ENCODE data around the gene GAP43. TPM values are rescaled to one million over a fixed set of nuclear protein-coding genes. Genes with fewer than 3 reads are reported as not detected.

The GAP43 gene
- total RNA-seq, 1 donor from 2014 or later, result not detected

DNA sequence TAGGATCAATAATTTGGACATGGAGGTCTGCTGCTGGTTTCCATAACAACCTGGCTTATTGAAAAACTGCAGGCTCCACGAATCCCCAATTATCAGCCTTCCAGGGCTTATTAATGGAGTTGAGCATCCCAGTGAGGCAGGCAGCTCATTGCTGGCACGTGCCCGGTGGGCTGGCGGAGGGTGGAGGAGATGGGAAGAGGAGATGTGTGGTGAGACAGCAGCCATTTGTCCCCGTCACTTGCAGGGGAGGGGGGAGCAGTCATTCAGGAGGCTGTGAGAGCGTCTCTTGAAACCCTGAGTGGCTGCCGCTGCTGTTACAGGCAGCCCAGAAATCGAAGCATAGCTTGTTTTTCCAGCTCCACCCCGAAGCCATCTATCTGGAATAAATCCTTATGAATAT is 70.6 kb downstream of the GAP43 start:
- no peak for FAIRE-seq
- H3K36me3 ChIP-seq (ENCODE audit: control insufficient read depth, insufficient read depth, low read length), result no peaks in the 10 kb centered on the region
- no peak overlapping the region for H3K4me3 ChIP-seq (ENCODE audit: low read depth, low read length)
- no peak for DNase-seq (ENCODE audit: low read depth)
- no peak for TF ChIP-seq CTCF (IDR thresholded peaks at IDR 0.05; ENCODE audit: insufficient read depth, low read length, severe bottlenecking)
- no peaks in the 10 kb centered on the region for H3K27me3 ChIP-seq (ENCODE audit: control insufficient read depth, insufficient read depth, low read length)

DNA sequence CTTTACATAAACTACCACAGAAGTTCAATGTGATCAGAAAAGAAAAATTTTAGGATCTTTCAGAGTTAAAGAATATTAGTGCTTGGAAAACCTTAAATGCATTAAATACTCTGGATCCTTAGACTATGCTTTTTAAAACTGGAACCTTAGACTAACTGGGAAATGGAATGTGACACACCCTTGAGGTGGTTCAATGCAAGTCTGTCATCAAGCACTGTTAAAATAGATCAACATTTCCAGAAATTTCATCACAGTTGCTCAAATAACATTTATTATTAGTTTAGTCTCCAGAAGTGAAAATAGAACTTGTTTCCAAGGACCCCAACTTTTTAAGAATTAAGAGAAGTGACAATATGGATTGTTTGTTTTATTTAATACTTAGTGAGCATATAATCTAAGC is 71.8 kb downstream of the GAP43 start:
- no peak for FAIRE-seq
- Histone ChIP-seq H3K36me3 (ENCODE audit: control insufficient read depth, insufficient read depth, low read length) (no peaks in the 10 kb centered on the region), H3K4me3 (ENCODE audit: low read depth, low read length) (no peak overlapping the region), H3K27me3 (ENCODE audit: control insufficient read depth, insufficient read depth, low read length) (no peaks in the 10 kb centered on the region)
- no peak for TF ChIP-seq CTCF (IDR thresholded peaks at IDR 0.05; ENCODE audit: insufficient read depth, low read length, severe bottlenecking)
- DNase-seq (ENCODE audit: low read depth), result peak; percentile 30

DNA sequence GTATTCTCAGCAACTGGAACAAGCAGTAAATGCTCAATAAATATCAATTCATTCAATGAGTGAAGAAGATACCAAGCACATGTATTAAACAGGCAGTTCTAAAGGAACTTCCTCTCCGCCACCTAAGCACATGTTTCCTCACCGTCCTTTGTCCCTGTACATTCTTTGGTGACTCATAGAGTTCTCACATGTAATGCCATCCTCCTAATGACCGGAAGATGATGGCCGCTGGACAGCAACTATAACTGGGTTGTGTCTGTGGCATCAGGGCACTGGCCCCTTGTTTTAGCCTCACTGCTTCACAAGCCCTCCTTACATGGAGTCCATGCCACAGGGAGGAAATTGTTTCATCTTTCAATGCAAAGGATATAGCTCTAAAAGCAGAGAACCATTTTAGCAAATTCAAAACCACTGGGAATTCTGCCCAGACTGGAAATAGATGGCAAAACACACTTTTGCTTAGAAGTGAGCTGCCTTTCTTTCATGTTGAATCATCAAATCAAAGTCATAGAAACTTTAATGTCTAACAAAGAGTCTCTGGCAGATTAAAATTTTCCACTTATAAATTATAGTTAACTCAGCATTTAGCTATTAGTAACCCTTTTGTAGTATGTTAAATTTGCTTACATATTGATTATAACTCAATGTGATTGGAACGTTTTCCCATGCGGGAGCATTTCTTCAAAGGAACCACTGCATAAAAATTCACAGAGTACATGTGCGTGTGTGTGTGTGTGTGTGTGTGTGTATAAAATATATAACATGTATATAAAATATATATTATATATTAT is 74.1 kb downstream of the GAP43 start:
- no peak for FAIRE-seq
- H3K4me3 ChIP-seq (ENCODE audit: low read depth, low read length), result no peak overlapping the region
- no peaks in the 10 kb centered on the region for H3K36me3 ChIP-seq (ENCODE audit: control insufficient read depth, insufficient read depth, low read length)
- no peaks in the 10 kb centered on the region for H3K27me3 ChIP-seq (ENCODE audit: control insufficient read depth, insufficient read depth, low read length)
- TF ChIP-seq CTCF (IDR thresholded peaks at IDR 0.05; ENCODE audit: insufficient read depth, low read length, severe bottlenecking), result no peak
- DNase-seq (ENCODE audit: low read depth), result no peak

DNA sequence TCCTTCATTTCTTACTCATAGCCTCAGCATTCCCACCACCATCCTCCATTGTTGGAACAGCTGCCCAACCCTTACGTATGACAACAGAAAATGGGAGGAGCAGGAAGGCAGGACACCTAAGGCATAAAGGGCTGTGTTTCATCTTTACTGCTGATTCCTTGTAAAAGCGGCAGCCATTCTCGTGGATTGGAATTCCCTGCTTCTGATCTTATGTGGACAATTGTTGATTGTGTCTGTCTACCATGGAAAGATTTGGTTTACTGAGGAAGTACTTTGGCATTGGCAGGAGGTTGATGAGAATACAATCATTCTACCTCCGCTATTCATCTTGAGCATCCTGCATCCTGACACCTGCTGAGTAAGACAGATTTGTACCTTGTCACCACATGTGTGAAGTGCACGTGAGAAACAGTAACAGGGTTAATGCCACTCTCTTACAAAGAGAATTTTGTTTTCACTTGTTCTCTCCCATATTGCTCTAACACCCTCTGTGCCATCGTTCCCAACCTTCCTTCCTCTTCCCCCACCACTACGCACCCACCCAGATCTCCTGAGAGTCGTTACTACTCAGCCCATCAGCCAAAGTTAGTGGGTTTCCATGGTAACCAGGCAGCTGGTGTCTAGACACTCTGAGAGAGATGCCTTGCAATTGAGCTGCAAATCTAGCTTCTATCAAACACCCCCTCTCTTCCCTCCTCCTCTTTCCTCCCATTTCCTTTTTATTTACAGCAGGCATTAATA is 75.7 kb downstream of the GAP43 start:
- TF ChIP-seq CTCF (IDR thresholded peaks at IDR 0.05; ENCODE audit: insufficient read depth, low read length, severe bottlenecking), result no peak
- DNase-seq (ENCODE audit: low read depth) (peak; percentile 26), FAIRE-seq (no peak)
- H3K4me3 ChIP-seq (ENCODE audit: low read depth, low read length), result no peak overlapping the region
- no peaks in the 10 kb centered on the region for H3K27me3 ChIP-seq (ENCODE audit: control insufficient read depth, insufficient read depth, low read length)
- H3K36me3 ChIP-seq (ENCODE audit: control insufficient read depth, insufficient read depth, low read length), result no peaks in the 10 kb centered on the region

DNA sequence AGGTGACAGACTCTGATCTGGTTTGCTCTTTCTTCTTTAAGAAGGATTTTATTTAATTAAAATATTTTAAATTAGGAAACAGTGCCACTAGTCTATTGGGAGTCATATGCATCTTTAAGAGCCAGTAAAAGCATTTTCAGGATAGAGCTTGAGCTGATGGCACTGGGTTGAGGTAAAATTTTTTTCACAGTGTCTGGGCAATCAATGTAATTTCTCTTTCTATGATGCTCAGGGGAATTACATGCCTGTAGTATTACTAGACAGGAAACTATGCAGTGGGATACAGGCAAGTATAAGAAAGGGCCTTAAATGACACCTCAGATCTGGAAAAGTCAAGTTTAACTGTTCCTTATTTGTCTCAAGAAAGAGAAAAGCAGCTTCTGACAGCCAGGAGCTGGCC is 76.4 kb downstream of the GAP43 start:
- H3K4me3 ChIP-seq (ENCODE audit: low read depth, low read length), result no peak overlapping the region
- no peaks in the 10 kb centered on the region for H3K36me3 ChIP-seq (ENCODE audit: control insufficient read depth, insufficient read depth, low read length)
- no peak for TF ChIP-seq CTCF (IDR thresholded peaks at IDR 0.05; ENCODE audit: insufficient read depth, low read length, severe bottlenecking)
- FAIRE-seq (no peak), DNase-seq (ENCODE audit: low read depth) (no peak)
- H3K27me3 ChIP-seq (ENCODE audit: control insufficient read depth, insufficient read depth, low read length), result no peaks in the 10 kb centered on the region

Measured in bronchial epithelial cell (primary cell).